ENCODE results near the gene ANKLE1.

The ANKLE1 gene

DNA sequence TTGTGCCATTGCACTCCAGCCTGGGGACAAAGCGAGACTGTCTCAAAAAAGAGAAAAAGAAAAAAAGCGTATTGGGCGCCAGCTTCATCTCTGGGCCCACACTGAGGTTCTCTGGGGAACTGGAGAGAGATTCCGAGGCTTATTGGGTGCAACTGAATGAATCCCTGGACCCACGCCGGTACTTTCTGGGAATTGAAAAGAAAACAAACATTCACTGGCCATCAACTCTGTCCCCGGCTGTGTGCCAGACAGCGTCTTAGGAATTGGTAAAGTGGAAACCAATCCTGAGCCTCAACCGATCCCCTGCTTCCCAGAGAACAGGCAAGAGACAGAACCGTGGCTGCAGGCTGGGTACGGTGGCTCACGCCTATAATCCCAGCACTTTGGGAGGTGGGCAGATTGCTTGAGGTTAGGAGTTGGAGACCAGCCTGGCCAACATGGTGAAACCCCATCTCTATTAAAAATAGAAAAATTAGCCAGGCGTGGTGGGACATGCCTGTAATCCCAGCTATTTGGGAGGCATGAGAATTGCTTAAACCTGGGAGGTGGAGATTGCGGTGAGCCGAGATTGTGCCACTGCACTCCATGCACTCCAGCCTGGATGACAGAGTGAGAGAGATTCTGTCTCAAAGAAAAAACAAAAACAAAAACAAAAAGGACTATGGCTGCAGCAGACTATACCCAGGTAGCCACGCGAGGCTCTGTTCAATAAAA lies 44.3 kb downstream of the ANKLE1 start:
- no peak overlapping the region for H3K4me3 ChIP-seq (ENCODE audit: severe bottlenecking)
- DNase-seq (ENCODE audit: low spot score) (no peak), ATAC-seq (ENCODE audit: low read depth) (peak; percentile 40)
- H3K27ac ChIP-seq (ENCODE audit: poor library complexity, severe bottlenecking): peak overlapping the region; percentile 52
- H3K36me3 ChIP-seq (ENCODE audit: low read depth): peaks cover 9% of the 10 kb centered on the region; the same call in 1 of the 2 replicates
- no peaks in the 10 kb centered on the region for H3K9me3 ChIP-seq (ENCODE audit: severe bottlenecking)
- H3K27me3 ChIP-seq (ENCODE audit: insufficient read depth, poor library complexity, severe bottlenecking): no peaks in the 10 kb centered on the region
- peaks cover 13% of the 10 kb centered on the region for H3K4me1 ChIP-seq (ENCODE audit: insufficient read depth, poor library complexity, severe bottlenecking)
- TF ChIP-seq, protein P1, sequence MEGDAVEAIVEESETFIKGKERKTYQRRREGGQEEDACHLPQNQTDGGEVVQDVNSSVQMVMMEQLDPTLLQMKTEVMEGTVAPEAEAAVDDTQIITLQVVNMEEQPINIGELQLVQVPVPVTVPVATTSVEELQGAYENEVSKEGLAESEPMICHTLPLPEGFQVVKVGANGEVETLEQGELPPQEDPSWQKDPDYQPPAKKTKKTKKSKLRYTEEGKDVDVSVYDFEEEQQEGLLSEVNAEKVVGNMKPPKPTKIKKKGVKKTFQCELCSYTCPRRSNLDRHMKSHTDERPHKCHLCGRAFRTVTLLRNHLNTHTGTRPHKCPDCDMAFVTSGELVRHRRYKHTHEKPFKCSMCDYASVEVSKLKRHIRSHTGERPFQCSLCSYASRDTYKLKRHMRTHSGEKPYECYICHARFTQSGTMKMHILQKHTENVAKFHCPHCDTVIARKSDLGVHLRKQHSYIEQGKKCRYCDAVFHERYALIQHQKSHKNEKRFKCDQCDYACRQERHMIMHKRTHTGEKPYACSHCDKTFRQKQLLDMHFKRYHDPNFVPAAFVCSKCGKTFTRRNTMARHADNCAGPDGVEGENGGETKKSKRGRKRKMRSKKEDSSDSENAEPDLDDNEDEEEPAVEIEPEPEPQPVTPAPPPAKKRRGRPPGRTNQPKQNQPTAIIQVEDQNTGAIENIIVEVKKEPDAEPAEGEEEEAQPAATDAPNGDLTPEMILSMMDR (IDR thresholded peaks at IDR 0.05; ENCODE audit: poor library complexity, severe bottlenecking): no peak

DNA sequence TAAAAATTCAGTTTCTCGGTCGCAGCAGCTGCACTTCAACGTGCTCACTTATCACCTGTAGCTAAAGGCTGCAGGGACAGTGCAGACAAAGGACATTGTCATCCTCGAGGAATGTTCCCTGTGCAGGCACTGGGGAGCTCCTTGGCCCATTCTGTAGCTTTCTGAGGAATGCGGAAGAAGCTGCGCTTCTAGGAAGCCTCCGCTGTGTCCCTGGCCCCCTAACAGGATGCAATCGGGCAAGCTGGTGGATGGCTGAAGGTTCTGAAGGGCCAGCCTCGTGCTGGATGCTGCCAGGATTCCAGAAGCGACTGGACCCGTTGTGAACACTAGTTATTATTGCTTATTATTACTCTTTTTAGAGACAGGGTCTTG lies 44.9 kb downstream of the ANKLE1 start:
- Histone ChIP-seq H3K9me3 (ENCODE audit: severe bottlenecking) (no peaks in the 10 kb centered on the region), H3K36me3 (ENCODE audit: low read depth) (0 out of 2 replicates have a peak, but pooled peaks cover 5% of the 10 kb centered on the region), H3K27me3 (ENCODE audit: insufficient read depth, poor library complexity, severe bottlenecking) (no peaks in the 10 kb centered on the region), H3K4me1 (ENCODE audit: insufficient read depth, poor library complexity, severe bottlenecking) (peaks cover 13% of the 10 kb centered on the region), H3K4me3 (ENCODE audit: severe bottlenecking) (no peak overlapping the region), H3K27ac (ENCODE audit: poor library complexity, severe bottlenecking) (peak overlapping the region; percentile 52)
- peak; percentile 53 for ATAC-seq (ENCODE audit: low read depth)
- no peak for DNase-seq (ENCODE audit: low spot score)
- TF ChIP-seq, protein P1 (IDR thresholded peaks at IDR 0.05; ENCODE audit: poor library complexity, severe bottlenecking): no peak

DNA sequence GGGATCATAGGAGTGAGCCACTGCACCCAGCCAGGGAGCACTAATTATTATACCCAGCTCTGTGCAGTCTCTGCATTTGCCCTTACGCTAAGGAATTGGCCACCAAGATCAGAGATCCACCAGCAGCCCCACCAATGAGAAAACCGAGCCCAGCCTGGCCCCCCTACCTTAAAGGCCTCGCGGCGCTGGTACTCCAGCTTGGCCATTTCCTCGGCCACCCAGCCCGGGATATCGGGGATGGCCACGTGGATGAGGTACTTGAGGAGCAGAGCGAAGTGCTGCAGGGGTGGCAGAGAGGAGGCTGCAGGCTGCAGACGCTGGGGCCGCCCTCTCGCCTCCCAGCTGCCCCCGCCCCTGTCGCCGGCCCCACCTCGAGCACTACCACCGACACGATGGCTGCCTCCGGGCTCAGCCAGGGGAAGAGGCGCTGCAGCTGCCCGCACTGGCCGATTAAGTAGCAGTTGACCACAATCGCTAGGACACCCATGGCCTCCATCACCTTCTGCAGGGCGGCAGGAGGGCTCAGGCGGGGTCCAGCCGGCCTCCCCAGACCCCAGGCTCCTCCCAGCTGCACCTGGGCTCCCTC lies 45.5 kb downstream of the ANKLE1 start:
- peak overlapping the region; percentile 52 for H3K27ac ChIP-seq (ENCODE audit: poor library complexity, severe bottlenecking)
- H3K9me3 ChIP-seq (ENCODE audit: severe bottlenecking): no peaks in the 10 kb centered on the region
- no peak for ATAC-seq (ENCODE audit: low read depth)
- no peaks in the 10 kb centered on the region for H3K27me3 ChIP-seq (ENCODE audit: insufficient read depth, poor library complexity, severe bottlenecking)
- peaks cover 13% of the 10 kb centered on the region for H3K4me1 ChIP-seq (ENCODE audit: insufficient read depth, poor library complexity, severe bottlenecking)
- H3K4me3 ChIP-seq (ENCODE audit: severe bottlenecking): no peak overlapping the region
- peaks cover 3% of the 10 kb centered on the region; the same call in 1 of the 2 replicates for H3K36me3 ChIP-seq (ENCODE audit: low read depth)
- TF ChIP-seq, protein P1 (IDR thresholded peaks at IDR 0.05; ENCODE audit: poor library complexity, severe bottlenecking): no peak
- DNase-seq (ENCODE audit: low spot score): no peak

DNA sequence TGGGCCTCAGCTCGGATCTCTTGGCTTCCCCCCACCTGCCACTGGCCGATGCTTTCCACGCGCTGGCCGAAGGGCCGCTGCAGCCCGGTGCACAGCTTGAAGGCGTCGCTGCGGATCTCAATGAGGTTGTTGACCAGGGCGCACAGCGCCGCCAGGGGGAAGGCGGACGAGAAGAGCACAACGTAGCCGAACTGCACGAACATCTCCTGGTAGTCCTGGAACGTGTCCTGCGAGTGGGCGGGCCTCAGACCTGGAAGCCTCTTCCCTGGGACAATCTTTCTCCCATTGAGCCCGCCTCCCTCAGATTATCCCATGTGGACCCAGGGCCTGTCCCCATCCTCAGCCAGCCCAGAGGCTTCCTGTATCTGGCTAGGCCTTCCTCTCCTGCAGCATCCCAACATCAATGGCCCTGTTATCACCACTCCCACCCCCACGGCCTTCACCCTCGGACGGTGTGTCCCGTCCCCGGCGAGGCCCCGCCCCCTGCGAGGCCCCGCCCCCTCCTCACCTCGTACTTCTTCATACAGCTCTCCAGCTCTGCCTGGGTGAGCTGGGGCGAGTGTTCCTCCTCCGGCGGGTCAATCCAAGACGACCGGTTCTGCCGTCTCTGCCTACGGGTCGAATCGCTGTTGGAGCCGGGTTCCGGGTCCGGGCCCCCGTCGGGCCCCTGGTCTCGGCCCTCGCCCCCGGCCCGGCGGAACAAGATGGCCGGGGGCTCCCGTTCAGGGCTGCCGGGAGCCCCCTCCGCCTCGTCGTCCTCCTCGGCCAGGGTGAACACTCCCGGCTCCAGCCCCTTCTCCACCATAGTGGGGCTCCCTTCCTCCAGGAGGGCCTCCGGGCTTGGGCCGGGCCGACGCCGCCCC lies 46.2 kb downstream of the ANKLE1 start:
- Histone ChIP-seq H3K36me3 (ENCODE audit: low read depth) (peaks cover 2% of the 10 kb centered on the region), H3K9me3 (ENCODE audit: severe bottlenecking) (no peaks in the 10 kb centered on the region), H3K4me3 (ENCODE audit: severe bottlenecking) (peak overlapping the region; percentile 29), H3K27ac (ENCODE audit: poor library complexity, severe bottlenecking) (peak overlapping the region; percentile 52), H3K27me3 (ENCODE audit: insufficient read depth, poor library complexity, severe bottlenecking) (no peaks in the 10 kb centered on the region), H3K4me1 (ENCODE audit: insufficient read depth, poor library complexity, severe bottlenecking) (peaks cover 13% of the 10 kb centered on the region)
- TF ChIP-seq, protein P1 (IDR thresholded peaks at IDR 0.05; ENCODE audit: poor library complexity, severe bottlenecking): no peak
- no peak for DNase-seq (ENCODE audit: low spot score)
- peak; percentile 44; the same call in 2 of the 3 replicates for ATAC-seq (ENCODE audit: low read depth)
